ENCODE results near the gene NGF. TPM values are rescaled to one million over a fixed set of nuclear protein-coding genes. Genes with fewer than 3 reads are reported as not detected.

NGF gene
- 26.9 and 30.6 TPM in 2 replicates for total RNA-seq

GRCh38 chr1:115337633-115338456 is at the start of gene NGF:
NGF (minus strand) TSS chr1:115338249; CDS start chr1:115286795, 51,454 bp downstream.

Other genes starting within 250 kb of the NGF start
- 0.49 TPM in 1 of 2 replicates, not detected in the other for gene TSPAN2, start 248.7 kb downstream of the NGF start, total RNA-seq